ENCODE measurements around the gene SYNDIG1L.

SYNDIG1L gene

DNA sequence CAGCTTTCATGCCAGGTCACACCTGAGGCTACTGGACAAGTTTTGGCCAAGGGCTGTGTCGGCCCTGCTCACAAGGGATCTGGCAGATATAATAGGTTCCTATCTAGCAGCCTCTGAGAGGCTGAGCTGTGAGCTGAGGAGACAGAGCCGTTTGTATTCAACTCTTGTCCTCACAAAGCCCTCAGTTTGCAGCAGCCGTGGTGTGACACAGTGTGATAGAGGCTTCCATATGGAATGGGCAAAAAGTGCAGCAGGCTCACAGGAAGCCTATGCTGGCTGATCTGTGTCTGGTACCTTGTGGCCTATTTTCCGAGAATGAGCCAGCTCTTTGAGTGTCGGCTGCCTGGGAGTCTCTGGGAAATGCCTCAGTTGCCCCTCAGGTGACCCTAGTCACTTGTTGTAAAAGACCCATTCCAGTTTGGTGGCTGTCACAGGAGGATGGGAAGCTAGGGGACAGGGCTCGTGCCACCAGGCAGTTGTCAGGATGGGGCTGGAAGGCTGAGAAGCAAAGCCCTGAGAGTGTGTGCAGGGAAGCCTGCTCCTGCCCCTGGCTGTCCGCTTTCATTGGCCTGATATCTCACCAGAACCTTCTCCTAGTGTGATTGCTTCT, 61.6 kb downstream of the SYNDIG1L start:
- peak in 24 of 58 donors; percentile 1 to 51 (median 8) for DNase-seq

DNA sequence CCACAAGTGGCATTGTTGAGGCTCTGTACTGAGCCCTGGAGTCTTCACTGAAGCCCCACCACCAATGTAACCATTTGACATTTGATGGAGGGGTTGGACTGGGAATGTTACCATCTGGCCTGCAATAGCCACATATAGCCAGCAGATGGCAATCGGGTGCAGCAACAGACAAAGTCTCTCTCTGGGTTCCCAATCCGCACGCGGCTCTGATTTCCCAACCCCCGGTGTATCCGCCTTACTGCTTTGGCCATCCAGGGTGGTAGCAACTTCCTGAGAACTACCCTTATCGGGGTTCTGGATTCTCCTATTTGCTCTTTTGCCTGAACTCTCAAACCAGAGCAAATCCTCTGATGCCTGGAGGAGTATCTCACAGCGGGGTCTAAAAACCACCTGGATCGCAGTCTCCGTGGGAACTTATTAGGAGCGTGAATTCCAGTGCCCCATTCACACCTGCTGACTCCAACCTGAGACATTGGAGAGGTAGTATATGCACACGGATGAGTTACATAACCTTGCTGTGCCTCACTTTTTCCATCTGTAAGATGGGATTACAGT, 63.6 kb downstream of the SYNDIG1L start:
- DNase-seq = peak in 54 of 58 donors; percentile 3 to 81 (median 44)

DNA sequence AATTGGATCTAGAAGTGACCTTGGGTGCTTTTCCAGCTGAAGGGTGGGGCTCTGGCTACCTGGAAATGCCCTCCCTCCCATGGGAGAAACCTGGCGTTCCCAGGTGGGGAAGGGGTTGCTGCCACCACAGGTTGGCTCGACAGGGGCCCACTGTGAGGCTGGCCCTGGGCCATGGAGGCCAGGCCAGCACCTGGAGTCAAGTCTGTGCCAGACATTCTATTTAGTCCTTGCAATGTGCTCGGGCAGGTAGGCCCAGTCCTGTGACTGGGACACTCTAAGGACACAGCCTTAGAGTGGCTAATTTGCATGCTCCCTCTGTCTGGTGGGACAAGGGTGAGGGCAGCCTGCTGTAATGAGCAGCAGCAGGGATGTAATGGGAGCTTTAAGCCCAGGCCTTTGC, 65.8 kb downstream of the SYNDIG1L start:
- no peak for DNase-seq

DNA sequence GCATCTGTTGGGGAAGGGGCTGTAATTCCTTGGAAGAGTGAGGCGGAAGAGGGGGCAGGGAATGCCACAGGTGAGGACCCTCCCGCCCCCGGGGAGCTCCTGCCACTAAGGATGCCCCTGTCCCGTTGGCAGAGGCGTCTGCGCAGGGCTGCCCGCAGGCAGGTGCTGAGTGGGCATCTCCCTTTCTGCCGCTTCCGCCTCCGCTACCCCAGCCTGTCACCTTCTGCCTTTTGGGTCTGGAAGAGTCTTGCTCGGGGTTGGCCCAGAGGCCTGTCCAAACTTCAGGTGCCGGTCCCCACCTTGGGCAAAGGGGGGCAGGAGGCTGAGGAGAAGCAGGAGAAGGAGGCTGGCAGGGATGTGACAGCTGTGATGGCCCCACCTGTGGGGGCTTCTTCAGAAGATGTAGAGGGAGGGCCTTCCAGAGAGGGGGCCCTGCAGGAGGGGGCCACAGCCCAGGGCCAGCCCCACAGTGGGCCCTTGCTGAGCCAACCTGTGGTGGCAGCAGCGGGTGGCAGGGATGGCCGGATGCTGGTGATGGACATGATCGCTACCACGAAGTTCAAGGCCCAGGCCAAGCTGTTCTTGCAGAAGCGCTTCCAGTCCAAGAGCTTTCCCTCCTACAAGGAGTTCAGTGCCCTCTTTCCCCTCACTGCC, 67.7 kb downstream of the SYNDIG1L start:
- DNase-seq = no peak

DNA sequence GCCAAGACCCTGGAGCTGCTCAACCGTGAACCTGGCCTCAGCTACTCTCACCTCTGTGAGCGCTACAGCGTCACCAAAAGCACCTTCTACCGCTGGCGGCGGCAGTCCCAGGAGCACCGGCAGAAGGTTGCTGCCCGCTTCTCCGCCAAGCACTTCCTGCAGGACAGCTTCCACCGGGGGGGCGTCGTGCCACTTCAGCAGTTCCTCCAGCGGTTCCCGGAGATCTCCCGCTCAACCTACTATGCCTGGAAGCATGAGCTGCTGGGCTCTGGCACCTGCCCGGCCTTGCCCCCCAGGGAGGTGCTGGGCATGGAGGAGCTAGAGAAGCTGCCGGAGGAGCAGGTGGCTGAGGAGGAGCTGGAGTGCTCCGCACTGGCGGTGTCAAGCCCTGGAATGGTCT, 68.4 kb downstream of the SYNDIG1L start:
- no peak for DNase-seq

DNA sequence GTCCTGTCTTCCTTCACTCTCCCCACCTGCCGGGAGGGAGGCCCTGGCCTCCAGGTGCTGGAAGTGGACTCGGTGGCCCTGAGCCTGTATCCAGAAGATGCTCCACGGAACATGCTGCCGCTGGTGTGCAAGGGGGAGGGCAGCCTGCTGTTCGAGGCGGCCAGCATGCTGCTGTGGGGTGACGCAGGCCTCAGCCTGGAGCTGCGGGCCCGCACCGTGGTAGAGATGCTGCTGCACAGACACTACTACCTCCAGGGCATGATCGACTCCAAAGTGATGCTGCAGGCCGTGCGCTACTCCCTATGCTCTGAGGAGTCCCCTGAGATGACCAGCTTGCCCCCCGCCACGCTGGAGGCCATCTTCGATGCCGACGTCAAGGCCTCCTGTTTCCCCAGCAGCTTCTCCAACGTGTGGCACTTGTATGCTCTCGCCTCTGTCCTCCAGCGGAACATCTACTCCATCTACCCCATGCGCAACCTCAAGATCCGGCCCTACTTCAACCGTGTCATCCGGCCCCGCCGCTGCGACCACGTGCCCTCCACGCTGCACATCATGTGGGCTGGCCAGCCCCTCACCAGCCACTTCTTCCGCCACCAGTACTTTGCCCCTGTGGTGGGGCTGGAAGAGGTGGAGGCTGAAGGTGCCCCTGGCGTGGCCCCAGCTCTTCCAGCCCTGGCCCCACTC, 69.0 kb downstream of the SYNDIG1L start:
- no peak for DNase-seq

All from anterior cingulate cortex (tissue), 58 donors.